Pancreas (tissue), 10 donors: ENCODE measurements around the gene INPP4B. TPM values are rescaled to one million over a fixed set of nuclear protein-coding genes. Genes with fewer than 3 reads are reported as not detected.
"Not testable (repeated sequence)": the region's sequence is repeated elsewhere in the genome, so short reads cannot be mapped to it uniquely, and the experiment has no call there.

Source experiments
- ATAC-seq, 4 donors: fragments of 200-7000 bp; cut with Tn5 transposase; one replicate each; pipeline versions ENCODE4 v1.8.0 to v1.9.1; 2020; ENCODE audit warnings: mild to moderate bottlenecking in 4 of 4, moderate library complexity in 4 of 4
- DNase-seq, 6 donors: peaks; one replicate each; pipeline ENCODE4 v3.0.0-alpha.2; 2020
- FAIRE-seq: peaks from 2 replicates; lab custom pipeline; 2012; peaks lifted over from hg19 to GRCh38; lab: Jason Lieb, UNC
- H3K27ac ChIP-seq, 4 donors: fragments of 200-600 bp; sonication (generic); 1 replicate in 3 of 4; 2 replicates in 1 of 4; pipeline versions ENCODE4 v1.5.0 to v1.8.0; 2020
- H3K27me3 ChIP-seq, 4 donors: fragments of 200-600 bp; one replicate each; pipeline ENCODE4 v1.8.0; 2021
- H3K36me3 ChIP-seq, 3 donors: fragments of 200-600 bp; sonication (generic) in 1 of 3; one replicate each; pipeline versions ENCODE4 v1.5.0 to v1.8.0; 2020 to 2021
- H3K4me1 ChIP-seq, 3 donors: fragments of 200-600 bp; one replicate each; pipeline ENCODE4 v1.8.0; 2021
- H3K4me3 ChIP-seq, 4 donors: fragments of 200-600 bp; sonication (generic) in 2 of 4; one replicate each; pipeline versions ENCODE4 v1.5.0 to v1.8.0; 2020 to 2021
- H3K9me3 ChIP-seq, 4 donors: fragments of 200-600 bp; one replicate each; pipeline ENCODE4 v1.8.0; 2021
- WGBS, 2 donors: extraction: QIAGEN DNeasy Blood & Tissue Kit; methylation state at CpG; one replicate each; pipeline ENCODE4 v1.1.7; 2013; 5-methylcytosine and 5-hydroxymethylcytosine counted together
- intact Hi-C, 3 donors: fragments of 100-400 bp; cut with DNase I; formaldehyde crosslinking; loops; one replicate each; pipeline versions ENCODE4 v1.11.1 to v1.14.2; 2022
- polyA plus RNA-seq, 2 donors: library from polyadenylated mRNA; stranded (reverse); fragments of 200-250 nt; gene quantifications; one replicate each; pipeline ENCODE4 v1.2.3, GENCODE V29; 2013
- total RNA-seq, 6 donors: library from RNA; stranded (reverse); fragmentation: NEBNext Ultra II Directional in 4 of 6; extraction: Animal tissue kit (Norgen Biotek cat#: 25700) in 4 of 6; gene quantifications; one replicate each; pipeline versions ENCODE4 v1.2.1 to v1.2.4, GENCODE V29; 2021 to 2023
- TF ChIP-seq, protein P1 (sequence below), 4 donors: fragments of 200-600 bp; sonication (generic) in 3 of 4; IDR thresholded peaks; one replicate each; pipeline versions ENCODE4 v1.5.0 to v1.8.0; 2021; ENCODE audit warnings: antibody characterized with exemption in 4 of 4
- donor health status: healthy with polysubstance abuse.
- donor health status: DM: no; HTN: no; CAD: no; lungs with moderate emphysema.
- donor health status: DM: no; HTN: no; CAD: no.
- donor health status: control.
- donor health status: control.
- donor health status: Bipolar disorder and iron deficiency.
- donor health status: DM: yes; HTN: yes; CAD: no.
- donor health status: DM: no; HTN: no; CAD: no.
- donor health status: DM: no; HTN: no; CAD: no.
- donor health status: DM: yes; HTN: yes; CAD: no.

The INPP4B gene
- total and polyA plus RNA-seq, 8 donors, result 1.2 to 12.9 (median 5.5) TPM

DNA sequence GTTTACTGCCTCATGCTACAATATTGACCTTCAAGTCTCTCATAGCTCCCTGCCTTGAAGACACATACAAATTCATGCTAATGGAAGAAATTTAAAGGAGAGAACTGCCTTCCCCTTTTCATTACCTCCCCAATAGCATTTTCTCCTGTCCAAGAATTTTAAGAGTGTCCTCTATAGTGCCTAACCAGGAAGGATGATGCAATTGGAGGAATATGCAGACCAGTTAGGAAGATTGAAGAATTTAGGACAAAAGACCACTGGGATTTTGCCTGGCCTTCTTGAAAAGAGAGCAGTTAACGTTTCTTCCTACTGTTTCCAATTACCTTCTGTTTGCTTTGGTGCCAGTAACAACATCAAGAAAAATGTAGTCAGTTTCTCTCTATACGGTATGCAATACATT, 443.9 kb downstream of the INPP4B start:
- intact Hi-C loops, result no loop called here

DNA sequence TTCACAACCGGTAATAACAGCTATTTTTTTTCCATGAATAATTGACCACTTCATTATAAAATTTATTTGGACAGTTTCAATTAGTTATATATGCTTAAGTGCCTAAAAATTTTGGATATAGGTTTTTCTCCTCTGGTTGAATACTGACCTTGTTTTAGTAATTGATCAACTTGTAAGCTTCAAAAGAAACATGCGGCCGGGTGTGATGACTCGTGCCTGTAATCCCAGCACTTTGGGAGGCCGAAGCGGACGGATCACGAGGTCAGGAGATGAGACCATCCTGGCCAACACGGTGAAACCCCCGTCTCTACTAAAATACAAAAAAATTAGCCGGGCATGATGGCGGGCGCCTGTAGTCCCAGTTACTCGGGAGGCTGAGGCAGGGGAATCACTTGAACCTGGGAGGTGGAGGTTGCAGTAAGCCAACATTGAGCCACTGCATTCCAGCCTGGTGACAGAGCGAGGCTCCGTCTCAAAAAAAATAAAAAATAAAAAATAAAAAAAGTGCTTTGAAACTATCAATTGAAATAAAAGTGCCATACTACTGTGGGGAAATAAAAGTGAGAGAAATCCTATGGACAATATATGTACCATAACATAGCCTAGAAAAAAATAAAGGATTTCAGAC, 448.6 kb downstream of the INPP4B start:
- 95 to 96% methylated on average over 16 of the region's 16 CpGs for WGBS, 2 donors
- FAIRE-seq, H3K36me3 ChIP-seq, H3K4me3 ChIP-seq, intact Hi-C loops, H3K27me3 ChIP-seq, H3K4me1 ChIP-seq, H3K9me3 ChIP-seq, ATAC-seq, H3K27ac ChIP-seq, DNase-seq: not testable (repeated sequence)

More for the DNA sequence above, 443.9 kb downstream of the INPP4B start:
- Histone ChIP-seq H3K27me3 (no peaks in the 10 kb centered on the region), H3K27ac (no peak overlapping the region), H3K4me3 (no peak overlapping the region), H3K4me1 (peaks cover 0 to 13% (median 0%) of the 10 kb centered on the region in 3 donors), H3K9me3 (no peaks in the 10 kb centered on the region), H3K36me3 (no peaks in the 10 kb centered on the region)
- ATAC-seq, result no peak
- no peak for DNase-seq
- 79 to 86% methylated on average over 2 of the region's 2 CpGs for WGBS, 2 donors
- TF ChIP-seq, protein P1, sequence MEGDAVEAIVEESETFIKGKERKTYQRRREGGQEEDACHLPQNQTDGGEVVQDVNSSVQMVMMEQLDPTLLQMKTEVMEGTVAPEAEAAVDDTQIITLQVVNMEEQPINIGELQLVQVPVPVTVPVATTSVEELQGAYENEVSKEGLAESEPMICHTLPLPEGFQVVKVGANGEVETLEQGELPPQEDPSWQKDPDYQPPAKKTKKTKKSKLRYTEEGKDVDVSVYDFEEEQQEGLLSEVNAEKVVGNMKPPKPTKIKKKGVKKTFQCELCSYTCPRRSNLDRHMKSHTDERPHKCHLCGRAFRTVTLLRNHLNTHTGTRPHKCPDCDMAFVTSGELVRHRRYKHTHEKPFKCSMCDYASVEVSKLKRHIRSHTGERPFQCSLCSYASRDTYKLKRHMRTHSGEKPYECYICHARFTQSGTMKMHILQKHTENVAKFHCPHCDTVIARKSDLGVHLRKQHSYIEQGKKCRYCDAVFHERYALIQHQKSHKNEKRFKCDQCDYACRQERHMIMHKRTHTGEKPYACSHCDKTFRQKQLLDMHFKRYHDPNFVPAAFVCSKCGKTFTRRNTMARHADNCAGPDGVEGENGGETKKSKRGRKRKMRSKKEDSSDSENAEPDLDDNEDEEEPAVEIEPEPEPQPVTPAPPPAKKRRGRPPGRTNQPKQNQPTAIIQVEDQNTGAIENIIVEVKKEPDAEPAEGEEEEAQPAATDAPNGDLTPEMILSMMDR (IDR thresholded peaks at IDR 0.05), result no peak
- no peak for FAIRE-seq

DNA sequence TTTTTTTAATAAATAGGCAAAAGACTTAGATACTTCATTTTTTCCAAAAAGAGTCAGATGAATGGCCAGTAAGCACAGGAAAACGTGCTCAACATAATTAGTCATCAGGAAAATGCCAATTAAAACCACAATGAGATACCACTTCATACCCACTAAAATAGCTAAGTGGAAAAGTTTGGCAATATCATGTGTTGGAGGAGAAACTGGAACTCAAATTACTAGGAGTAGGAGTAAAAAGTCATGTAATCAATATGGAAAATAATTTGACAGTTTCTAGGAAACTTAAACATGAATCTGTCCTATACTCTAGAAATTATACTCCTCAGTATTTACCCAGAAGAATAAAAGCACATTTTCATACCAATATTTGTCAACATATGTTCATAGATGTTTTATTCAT, 449.8 kb downstream of the INPP4B start:
- no peak overlapping the region for H3K4me3 ChIP-seq
- ATAC-seq, result no peak
- intact Hi-C loops, result no loop called here
- H3K4me1 ChIP-seq, result no peaks in the 10 kb centered on the region
- no peaks in the 10 kb centered on the region for H3K27me3 ChIP-seq
- 42 to 54% methylated on average over 1 of the region's 1 CpG for WGBS, 2 donors
- H3K9me3 ChIP-seq, result no peaks in the 10 kb centered on the region
- no peak for DNase-seq
- no peaks in the 10 kb centered on the region for H3K36me3 ChIP-seq
- no peak for FAIRE-seq
- no peak overlapping the region for H3K27ac ChIP-seq
- TF ChIP-seq, protein P1 (IDR thresholded peaks at IDR 0.05), result no peak

DNA sequence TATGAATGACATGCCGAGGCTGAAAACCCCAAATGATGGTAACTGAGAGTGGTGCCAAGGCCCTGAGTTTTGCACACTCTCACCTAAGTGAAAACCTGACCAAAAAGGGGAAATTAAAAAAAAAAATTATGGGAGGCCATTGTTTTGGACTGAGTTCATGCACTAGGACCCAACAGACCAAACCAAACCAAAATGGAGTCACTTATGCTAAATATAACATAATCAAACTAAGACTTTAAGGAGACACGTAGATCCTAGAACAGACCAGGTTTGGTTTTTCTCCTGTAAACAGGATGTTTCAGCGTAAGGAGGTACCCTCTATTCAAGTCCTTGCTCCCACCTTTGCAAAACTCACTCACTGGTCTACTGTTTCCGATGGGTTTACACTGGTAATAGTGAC, 453.0 kb downstream of the INPP4B start:
- no peak for DNase-seq
- Histone ChIP-seq H3K9me3 (no peaks in the 10 kb centered on the region), H3K36me3 (no peaks in the 10 kb centered on the region), H3K27me3 (no peaks in the 10 kb centered on the region), H3K4me1 (no peaks in the 10 kb centered on the region), H3K27ac (no peak overlapping the region), H3K4me3 (no peak overlapping the region)
- TF ChIP-seq, protein P1 (IDR thresholded peaks at IDR 0.05), result no peak
- WGBS, 2 donors, result 93 to 98% methylated on average over 4 of the region's 4 CpGs
- FAIRE-seq, result no peak
- intact Hi-C loops, result no loop called here
- no peak for ATAC-seq

DNA sequence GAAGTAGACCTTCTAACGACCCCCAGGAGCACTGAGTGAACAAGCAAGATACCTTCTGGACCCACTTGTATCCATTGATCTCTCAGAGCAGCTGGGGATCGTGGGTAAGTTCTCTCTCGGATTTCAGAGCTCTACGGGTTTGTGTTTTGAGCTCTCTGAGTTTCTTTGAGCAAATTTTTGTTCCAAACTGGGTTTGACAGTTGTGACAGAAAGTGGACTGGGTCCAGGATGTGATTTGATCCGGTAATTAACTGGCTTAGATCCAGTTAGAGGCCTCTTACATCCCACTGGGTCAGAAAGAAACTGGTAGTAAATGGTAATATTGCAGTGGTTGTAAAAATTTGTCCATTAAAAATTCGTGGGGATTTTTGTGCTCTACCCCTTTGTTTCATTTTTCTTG, 459.2 kb downstream of the INPP4B start:
- Histone ChIP-seq H3K9me3 (no peaks in the 10 kb centered on the region), H3K36me3 (no peaks in the 10 kb centered on the region), H3K4me3 (no peak overlapping the region), H3K4me1 (no peaks in the 10 kb centered on the region), H3K27me3 (no peaks in the 10 kb centered on the region), H3K27ac (no peak overlapping the region)
- FAIRE-seq (no peak), ATAC-seq (no peak), DNase-seq (no peak)
- intact Hi-C loops, result no loop called here
- TF ChIP-seq, protein P1 (IDR thresholded peaks at IDR 0.05), result no peak
- WGBS, 2 donors, result 79 to 85% methylated on average over 6 of the region's 6 CpGs
